ENCODE results near the gene SULT2B1.
"Not testable (repeated sequence)": the region's sequence is repeated elsewhere in the genome, so short reads cannot be mapped to it uniquely, and the experiment has no call there.

The SULT2B1 gene

GRCh38 chr19:48524732-48525131 lies 27.2 kb upstream of the SULT2B1 start:
- DNase-seq (ENCODE audit: low read depth in 1 of 2, low spot score in 1 of 2): no peak

DNA sequence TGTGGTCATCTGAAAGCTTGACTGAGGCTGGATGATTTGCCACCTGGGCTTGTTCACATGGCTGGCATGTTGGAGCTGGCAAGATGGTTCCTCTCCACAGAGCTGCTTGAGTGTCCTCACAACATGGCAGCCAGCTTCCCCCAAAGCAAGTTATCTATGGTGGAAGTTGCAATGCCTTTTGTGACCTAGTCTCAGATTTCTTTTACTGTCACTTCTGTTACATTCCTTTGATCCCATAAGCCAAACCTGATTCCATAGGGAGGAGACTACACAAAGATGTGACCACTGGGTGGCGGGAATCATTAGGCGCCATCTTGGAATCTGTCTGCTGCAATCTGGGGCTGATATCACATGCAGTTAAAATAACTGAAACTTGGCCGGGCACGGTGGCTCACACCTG lies 22.8 kb upstream of the SULT2B1 start:
- no peak for DNase-seq (ENCODE audit: low read depth in 1 of 2, low spot score in 1 of 2)

- no peak for DNase-seq (ENCODE audit: low read depth in 1 of 2, low spot score in 1 of 2)
Observed at GRCh38 chr19:48530066-48530720, 21.8 kb upstream of the SULT2B1 start.

DNA sequence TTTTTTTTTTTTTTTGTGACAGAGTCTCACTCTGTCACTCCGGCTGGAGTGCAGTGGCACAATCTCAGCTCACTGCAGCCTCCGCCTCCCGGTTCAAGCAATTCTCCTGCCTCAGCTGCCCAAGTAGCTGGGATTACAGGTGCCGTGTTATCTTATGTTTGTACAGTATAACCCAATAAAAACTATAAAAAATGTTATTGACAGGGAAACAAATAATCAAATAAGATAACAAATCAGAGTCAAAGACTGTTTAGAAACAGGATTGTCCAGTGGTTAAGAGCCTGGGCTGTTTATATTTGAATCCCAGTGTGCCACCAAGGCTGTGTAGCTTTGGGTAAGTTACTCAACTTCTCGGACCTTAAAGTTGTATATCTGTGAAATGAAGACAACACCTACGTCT lies 21.2 kb upstream of the SULT2B1 start:
- no peak for DNase-seq (ENCODE audit: low read depth in 1 of 2, low spot score in 1 of 2)

DNA sequence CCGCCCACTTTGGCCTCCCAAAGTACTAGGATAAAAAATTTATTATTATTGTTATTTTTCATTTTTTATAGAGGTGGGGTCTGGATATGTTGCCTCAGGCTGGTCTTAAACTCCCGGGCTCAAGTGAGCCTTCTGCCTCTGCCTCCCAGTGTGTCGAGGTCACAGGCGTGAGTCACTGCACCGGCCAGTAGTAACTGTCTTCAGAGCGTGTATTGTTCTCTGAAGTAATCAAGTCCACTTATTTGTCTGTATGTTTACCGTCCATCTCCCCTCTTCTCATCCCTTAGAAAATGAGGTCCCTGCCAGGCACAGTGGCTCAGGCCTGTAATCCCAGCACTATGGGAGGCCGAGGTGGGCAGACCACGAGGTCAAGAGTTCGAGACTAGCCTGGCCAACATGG lies 18.2 kb upstream of the SULT2B1 start:
- DNase-seq (ENCODE audit: low read depth in 1 of 2, low spot score in 1 of 2): no peak

- no peak for DNase-seq (ENCODE audit: low read depth in 1 of 2, low spot score in 1 of 2)
Observed at GRCh38 chr19:48537541-48537940, 14.4 kb upstream of the SULT2B1 start.

DNA sequence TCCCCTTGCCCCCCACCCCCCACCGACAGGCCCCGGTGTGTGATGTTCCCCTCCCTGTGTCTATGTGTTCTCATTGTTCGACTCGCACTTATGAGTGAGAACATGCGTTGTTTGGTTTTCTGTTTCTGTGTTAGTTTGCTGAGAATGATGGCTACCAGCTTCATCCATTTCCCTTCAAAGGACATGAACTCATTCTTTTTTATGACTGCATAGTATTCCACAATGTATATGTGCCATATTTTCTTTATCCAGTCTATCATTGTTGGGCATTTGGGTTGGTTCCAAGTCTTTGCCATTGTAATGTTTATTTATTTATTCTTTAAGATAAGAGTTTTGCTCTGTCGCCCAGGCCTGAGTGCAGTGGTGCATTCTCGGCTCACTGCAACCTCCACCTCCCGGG lies 13.9 kb upstream of the SULT2B1 start:
- DNase-seq (ENCODE audit: low read depth in 1 of 2, low spot score in 1 of 2): not testable (repeated sequence)

- DNase-seq (ENCODE audit: low read depth in 1 of 2, low spot score in 1 of 2): no peak
Observed at GRCh38 chr19:48539503-48540096, 12.4 kb upstream of the SULT2B1 start.

DNA sequence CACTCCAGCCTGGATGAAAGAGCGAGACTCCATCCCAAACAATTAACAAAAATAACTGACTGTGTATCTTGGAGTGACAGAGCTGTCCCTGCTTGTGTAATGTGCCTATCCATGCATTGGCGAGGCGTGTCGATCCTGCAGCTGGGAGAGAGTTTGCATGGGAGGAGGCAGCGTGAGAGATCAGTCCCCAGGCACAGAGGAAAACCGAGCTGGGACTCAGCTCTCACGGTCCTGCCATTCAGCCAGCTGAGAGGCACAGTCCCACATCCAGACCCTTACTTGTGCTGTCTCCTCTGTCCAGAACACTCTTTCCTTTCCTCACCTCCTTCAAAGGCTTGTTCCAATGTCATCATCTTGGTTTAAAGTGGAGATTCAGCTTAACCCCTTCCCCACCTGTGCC lies 11.9 kb upstream of the SULT2B1 start:
- no peak for DNase-seq (ENCODE audit: low read depth in 1 of 2, low spot score in 1 of 2)

DNA sequence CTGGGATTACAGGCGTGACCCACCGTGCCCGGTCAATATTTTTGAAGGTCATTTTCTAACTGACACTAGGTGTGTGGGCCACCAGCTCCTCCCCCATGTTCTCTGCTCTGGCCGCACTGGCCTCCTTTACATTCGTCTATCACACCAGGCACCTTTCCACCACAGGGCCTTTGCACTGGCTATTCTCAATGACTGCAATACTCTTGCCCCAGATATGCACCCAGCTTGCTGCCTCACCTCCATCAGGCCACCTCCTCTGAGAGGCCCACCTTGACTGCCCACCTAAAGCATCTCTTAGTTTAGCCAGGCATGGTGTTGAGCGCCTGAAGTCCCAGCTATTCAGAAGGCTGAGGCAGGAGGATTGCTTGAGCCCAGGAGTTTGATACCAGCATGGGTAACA lies 10.2 kb upstream of the SULT2B1 start:
- DNase-seq (ENCODE audit: low read depth in 1 of 2, low spot score in 1 of 2): no peak

- no peak for DNase-seq (ENCODE audit: low read depth in 1 of 2, low spot score in 1 of 2)
Observed at GRCh38 chr19:48543121-48543710, 8.8 kb upstream of the SULT2B1 start.

DNA sequence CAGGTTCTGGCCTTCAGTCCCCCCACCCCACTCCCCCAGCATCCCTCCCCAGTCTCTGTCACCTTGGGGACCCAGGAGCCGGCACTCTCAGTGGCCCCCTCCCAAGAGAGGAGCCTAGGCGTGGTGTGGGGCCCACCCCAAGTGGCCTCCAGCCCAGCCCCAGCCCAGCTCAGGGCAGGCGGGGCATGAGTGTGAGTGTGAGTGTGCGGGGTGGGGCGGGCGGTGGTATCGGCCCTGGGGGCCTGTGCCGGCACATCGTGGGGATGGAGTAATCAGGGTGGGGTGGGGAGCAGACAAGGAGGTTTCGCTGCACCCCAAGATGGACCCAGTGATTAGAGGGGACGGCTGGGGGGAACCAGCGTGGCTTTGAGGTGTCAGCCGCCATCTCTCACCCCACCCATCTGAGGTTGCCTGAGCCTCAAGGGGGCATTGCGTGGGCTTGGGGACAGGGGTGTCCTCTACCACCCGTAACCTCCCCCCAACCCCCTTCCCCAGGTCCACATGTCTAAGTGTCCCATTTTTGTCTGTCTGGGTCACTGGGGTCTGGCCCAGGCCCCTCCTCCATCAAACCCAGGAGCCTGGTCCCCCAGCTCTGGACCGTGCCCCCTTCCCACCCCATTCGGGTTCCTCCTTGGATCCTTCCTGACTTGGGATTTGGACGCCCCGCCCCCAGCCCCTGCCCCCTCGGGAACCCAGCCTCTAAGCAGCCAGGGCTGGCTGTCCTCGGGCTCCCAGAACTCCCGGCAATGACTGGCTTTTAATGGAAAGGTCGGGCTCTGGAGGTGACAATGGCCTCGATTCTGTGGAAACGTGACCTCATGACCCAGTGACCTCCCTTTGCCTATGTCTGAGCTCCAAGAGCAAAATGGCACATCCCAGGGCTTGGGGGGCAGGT lies 6.9 kb upstream of the SULT2B1 start:
- no peak for DNase-seq (ENCODE audit: low read depth in 1 of 2, low spot score in 1 of 2)

GRCh38 chr19:48547722-48548121 lies 4.2 kb upstream of the SULT2B1 start:
- no peak for DNase-seq (ENCODE audit: low read depth in 1 of 2, low spot score in 1 of 2)

- no peak for DNase-seq (ENCODE audit: low read depth in 1 of 2, low spot score in 1 of 2)
Observed at GRCh38 chr19:48548253-48548911, 3.6 kb upstream of the SULT2B1 start.

DNA sequence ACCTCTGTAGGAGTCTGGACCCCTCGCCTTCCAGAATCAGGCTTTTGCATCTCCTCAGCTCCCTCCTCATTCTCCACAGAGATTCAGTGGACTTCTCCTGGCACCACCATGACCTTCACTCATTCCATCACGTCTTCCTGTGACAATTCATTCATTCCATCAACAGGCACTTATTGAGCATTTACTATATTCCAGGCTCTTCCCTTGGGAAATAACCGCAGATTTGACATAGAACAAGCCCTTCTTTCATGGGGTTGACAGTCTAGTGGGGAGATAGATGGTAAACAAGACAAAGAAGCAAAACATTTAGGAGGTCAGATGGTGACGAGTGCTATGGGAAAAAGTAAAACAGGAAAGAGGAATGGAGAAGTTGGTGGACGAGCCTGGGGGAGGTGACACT lies 2.6 kb upstream of the SULT2B1 start:
- DNase-seq (ENCODE audit: low read depth in 1 of 2, low spot score in 1 of 2): no peak

GRCh38 chr19:48552406-48553322 lies 692 bp downstream of the SULT2B1 start:
- no peak for DNase-seq (ENCODE audit: low read depth in 1 of 2, low spot score in 1 of 2)

- DNase-seq (ENCODE audit: low read depth in 1 of 2, low spot score in 1 of 2): no peak
Observed at GRCh38 chr19:48553676-48554384, 1.9 kb downstream of the SULT2B1 start.

DNA sequence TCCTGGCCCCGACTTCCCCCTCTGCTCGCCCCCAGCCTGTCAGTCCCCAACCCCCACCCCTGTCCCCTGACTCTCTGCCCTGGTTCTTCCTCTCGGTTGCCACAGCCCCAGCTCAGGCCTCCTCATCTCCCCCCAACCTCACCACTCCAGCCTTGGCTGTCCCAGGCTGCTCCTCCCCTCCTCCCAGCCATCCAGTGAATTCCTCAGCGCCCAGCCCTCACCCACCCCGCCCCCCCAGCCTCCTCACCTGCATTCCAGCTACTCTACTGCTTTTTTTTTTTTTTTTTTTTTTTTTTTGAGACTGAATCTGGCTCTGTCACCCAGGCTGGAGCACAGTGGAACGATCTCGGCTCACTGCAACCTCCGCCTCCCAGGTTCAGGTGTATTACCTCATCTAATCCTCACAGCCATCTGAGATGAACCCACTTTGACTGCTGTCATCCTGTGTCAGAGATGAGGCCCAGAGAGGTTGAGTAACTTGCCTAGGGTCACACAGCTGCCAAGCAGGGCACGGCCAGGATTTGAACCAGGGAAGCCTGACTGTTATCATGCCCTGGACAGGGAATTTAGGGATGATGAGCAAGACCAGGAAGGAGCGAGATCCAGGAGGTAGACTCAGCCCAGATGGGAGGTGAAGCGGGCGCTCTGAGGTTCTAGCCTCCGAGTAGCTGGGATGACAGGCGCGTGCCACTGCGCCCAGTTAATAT lies 2.6 kb downstream of the SULT2B1 start:
- DNase-seq (ENCODE audit: low read depth in 1 of 2, low spot score in 1 of 2): no peak

DNA sequence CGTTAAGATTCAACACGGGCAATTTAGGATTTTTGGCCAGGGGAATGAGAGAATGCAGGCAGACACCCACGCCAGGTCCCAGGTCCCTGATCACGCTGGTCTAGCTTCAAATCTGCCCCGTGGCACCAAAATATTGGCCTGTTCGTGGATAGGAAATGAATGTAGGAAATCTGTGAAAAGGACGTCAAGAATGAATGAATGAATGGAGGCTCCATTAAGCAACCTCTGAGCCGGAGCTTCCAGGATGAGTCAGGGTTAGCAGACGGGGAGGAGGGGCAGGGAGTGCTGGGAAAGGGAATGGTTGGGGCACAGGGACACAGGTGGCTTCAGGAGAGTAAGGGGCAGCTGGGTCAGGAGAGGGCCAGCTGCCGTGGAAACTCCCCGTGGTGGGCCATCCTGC lies 4.2 kb downstream of the SULT2B1 start:
- no peak for DNase-seq (ENCODE audit: low read depth in 1 of 2, low spot score in 1 of 2)

All from activated T-helper 1 cell treated with anti-CD3 and anti-CD28 coated beads, Interleukin-2, amount 50 U/mL, for 16 hours (primary cell).